Neural progenitor cell (in vitro differentiated cells): ENCODE measurements around the gene KIAA0040.

Experiments
- EZH2 ChIP-seq: fragments of 200-600 bp; sonication (generic); IDR thresholded peaks from 2 replicates; pipeline ENCODE4 v1.6.1; 2017; ENCODE audit warnings: antibody characterized with exemption, mild to moderate bottlenecking, moderate library complexity
- EZH2phosphoT487 ChIP-seq: fragments of 200-600 bp; sonication (generic); IDR thresholded peaks from 2 replicates; pipeline ENCODE4 v1.6.1; 2017; ENCODE audit warnings: antibody characterized with exemption
- TF ChIP-seq, protein P1 (sequence below): fragments of 200-600 bp; sonication (generic); IDR thresholded peaks from 2 replicates; pipeline ENCODE4 v1.5.1; 2017; ENCODE audit warnings: antibody characterized with exemption, mild to moderate bottlenecking

DNA sequence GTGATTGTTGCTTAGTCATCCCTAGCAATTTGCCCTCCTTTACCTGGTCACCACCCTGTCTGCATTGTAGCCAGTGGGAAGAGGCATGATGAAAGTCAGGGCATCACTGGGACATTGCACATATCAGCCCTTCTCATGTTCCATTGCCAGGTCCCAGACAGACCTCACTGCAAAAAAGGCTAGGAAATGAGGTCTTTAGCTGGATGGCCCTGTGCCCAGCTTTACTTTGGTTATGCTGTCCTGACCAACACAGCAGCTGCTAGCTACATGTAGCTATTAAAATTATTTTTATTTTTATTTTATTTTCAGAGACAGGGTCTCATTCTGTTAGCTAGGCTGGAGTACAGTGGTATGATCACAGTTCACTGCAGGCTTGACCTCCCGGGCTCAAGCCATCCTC is 72.1 kb downstream of the KIAA0040 start:
- TF ChIP-seq, protein P1, sequence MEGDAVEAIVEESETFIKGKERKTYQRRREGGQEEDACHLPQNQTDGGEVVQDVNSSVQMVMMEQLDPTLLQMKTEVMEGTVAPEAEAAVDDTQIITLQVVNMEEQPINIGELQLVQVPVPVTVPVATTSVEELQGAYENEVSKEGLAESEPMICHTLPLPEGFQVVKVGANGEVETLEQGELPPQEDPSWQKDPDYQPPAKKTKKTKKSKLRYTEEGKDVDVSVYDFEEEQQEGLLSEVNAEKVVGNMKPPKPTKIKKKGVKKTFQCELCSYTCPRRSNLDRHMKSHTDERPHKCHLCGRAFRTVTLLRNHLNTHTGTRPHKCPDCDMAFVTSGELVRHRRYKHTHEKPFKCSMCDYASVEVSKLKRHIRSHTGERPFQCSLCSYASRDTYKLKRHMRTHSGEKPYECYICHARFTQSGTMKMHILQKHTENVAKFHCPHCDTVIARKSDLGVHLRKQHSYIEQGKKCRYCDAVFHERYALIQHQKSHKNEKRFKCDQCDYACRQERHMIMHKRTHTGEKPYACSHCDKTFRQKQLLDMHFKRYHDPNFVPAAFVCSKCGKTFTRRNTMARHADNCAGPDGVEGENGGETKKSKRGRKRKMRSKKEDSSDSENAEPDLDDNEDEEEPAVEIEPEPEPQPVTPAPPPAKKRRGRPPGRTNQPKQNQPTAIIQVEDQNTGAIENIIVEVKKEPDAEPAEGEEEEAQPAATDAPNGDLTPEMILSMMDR, result no peak
- TF ChIP-seq EZH2phosphoT487 (no peak), EZH2 (no peak)
